GM19099 (cell line): Measurements from ENCODE around the gene TRIOBP.

Experiments
- POLR2A ChIP-seq: IDR thresholded peaks from 3 replicates; pipeline ENCODE4 v1.6.1; 2011; ENCODE audit warnings: low read depth; ENCODE audit not compliant: insufficient read length; ENCODE audit errors: extremely low read depth

The TRIOBP gene

DNA sequence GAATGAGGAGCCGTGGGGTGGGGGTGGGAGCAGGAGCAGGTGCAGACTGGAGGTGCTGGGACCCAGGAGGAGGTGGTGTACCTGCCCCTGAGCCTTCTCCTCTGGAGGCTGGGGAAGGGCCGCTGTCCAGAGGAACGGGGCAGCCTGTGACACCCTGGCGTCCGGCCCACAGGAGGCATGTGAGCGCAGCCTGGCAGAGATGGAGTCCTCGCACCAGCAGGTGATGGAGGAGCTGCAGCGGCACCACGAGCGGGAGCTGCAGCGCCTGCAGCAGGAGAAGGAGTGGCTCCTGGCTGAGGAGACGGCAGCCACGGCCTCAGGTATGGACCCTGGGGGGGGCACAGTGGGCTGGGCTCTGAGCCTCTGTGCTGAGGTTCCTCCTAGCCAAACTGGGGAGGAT is 68.7 kb downstream of the TRIOBP start:
- no peak for TF ChIP-seq POLR2A

DNA sequence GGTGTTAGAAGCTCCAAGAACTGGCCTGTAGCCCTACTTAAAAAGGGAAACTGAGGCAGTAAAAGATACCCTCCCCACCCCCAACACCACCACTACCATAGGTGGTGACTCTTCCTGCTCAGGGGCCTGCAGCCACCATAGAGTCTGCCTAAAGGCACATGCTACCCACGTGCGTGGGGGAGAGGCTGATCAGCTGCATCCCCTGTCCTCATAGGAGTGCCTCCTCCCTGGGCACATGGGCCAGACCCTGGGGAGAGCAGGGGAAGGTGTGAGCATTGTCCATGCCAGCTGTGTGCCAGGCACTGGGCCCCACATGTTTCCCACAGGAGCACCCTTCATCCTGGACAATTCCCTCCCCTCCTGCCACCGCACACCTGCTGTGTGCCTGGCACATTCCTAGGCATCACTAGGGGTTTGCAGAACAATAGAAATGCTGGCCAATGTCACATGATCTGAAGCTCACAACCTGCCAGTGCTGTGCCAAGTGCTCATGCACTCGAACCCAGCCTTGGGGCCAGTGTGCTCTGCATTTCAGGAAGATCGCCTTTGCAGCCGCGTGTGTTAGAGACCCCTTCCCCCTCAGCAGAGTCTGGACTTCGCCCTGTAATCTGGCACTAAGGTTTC is 69.2 kb downstream of the TRIOBP start:
- TF ChIP-seq POLR2A = no peak

DNA sequence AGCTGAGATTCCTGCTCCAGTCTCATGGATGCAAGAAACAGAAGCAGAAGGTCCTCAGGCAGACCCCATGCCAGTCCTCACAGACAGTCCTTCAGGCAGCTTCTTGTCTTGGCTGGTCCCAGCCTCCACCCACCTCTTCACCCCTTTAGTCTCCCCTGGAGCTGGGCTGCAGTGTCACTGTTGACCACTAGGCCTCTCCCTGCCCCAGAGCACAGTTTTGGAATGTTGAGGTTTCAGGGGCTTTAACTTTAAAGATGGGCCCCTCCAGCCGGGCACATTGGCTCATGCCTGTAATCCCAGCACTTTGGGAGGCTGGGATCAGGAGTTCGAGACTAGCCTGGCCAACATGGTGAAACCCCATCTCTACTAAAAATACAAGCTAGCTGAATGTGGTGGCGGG is 71.4 kb downstream of the TRIOBP start:
- no peak for TF ChIP-seq POLR2A

DNA sequence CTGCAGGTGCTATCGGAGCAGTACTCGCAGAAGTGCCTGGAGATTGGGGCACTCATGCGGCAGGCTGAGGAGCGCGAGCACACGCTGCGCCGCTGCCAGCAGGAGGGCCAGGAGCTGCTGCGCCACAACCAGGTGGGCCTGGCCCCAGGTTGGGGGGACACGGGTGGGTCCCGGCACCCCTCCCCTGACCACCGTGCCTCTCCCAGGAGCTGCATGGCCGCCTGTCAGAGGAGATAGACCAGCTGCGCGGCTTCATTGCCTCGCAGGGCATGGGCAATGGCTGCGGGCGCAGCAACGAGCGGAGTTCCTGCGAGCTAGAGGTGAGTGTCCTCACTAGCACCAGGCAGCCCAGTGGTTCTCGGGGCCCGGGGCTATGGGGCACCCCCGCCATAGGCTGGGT is 72.2 kb downstream of the TRIOBP start:
- TF ChIP-seq POLR2A = no peak

DNA sequence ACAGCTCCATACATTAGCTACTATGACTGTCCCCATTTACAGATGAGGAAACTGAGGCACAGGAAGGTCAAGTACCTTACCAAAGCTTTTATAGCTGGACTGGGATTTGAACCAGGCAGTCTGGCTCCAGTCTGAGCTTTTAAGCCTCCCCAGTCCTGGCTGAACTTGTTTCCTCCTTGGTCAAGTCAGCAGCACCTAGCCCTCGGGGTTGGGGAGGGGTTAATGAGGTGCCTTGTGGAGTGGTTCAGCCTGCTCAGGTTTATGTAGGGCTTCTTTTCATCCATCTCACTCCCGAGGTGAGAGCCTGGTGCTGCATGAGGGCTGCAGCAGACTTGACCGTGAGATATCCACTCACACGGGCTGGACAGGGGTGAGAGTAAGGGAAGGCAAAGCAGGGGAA is 74.2 kb downstream of the TRIOBP start:
- no peak for TF ChIP-seq POLR2A

DNA sequence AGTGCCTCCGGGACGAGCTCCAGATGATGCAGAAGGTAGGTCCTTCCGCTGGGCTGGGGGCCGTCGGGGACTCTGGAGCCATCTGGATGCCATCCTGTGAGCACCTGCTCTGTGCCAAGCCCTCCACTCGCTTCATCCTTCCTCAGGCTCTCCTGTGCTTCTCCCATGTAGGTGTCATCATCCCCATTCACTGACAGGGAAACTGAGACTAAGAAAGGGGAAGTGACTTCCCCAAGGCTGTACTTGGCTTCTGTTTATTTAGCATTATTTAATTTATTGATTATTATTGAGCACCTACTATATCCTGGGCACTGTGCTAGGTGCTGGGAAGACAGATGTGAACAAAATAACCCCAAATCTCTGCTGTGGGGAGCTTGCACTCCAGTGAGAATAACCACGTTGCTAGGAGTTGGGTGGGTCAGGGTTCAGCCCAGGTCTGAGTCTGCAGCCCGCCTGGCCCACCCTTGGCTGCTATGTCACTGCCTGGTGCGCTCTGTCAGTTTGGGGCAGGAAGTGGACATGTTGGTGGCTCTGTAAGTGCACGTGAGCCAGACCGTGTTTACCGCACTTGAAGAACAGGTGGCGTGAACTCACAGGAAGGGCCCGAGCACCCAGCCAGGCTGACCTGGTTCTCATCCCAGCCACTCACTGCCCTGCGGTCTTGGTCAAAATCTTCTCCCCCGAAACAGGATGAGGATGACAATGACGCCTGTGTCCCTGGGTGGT is 75.0 kb downstream of the TRIOBP start:
- TF ChIP-seq POLR2A = no peak

DNA sequence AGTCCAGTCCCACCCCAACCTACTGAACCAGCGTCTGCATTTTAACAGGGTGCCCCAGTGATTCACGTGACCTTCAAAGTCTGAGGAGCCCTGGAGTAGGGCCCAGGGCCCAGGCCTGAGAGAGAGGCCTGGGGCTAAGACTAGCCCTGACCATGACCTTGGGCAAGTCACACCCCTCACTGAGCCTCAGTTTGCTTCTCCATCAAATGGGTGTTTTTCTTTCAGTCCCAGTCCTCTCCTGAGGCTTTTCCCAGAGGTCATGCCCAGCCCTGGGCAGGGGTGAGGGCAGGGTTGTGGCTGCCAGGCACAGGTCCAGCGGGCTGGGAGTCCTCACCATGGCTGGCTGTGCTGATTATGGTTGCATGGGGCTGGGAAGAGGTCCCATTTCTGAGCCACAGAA is 77.9 kb downstream of the TRIOBP start:
- no peak for TF ChIP-seq POLR2A

DNA sequence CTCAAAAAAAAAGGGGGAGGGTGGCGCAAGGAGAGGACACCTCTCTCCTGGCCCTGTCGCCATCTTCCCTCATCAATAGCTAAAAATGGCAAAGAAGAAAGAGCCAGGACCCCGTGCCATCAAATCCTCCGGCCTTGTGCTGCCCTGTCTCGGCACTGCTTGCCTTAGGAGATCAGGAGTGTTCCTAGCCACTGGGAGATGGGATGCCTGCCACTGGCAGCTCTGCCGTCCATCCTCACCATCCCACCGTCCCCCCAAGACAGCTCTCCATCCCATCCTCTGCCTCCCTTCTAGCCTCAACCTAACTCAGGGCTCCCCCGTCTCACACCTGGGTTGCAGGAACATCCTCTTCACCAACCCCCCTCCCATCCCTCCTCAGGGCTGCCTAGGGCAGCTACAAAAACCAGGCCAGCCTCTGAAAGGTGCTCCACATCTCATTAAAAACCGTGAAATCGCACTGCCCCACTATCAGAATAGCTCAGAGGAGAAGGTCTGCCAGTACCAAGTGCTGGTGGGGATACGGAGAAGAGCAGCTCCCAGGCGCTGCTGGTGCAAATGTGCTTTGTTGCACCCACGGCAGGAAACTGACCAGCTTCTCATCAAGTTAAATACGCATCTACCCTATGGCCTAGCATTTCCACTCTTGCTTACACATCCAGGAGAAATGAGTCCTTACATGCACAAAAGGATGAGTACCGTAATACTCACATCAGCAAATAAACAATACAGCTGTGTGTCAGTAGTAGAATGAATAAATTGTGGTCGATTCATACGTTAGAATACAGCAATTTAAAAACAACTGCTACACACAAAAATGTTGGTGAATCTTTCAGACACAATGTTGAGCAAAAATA is 79.2 kb downstream of the TRIOBP start:
- TF ChIP-seq POLR2A = no peak

DNA sequence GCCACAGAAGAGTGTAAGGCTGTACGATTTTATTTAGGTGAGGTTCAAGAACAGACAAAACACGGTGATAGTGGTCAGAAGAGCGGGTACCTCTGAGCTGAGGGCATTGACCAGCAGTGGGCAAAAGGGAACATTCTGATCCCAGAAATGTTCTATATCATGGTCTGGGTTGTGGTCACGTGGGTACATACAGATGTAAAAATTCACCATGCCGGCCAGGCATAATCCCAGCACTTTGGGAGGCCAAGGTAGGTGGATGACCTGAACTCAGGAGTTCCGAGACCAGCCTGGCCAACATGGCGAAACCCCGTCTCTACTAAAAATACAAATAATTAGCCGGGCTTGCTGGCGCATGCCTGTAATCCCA is 79.8 kb downstream of the TRIOBP start:
- TF ChIP-seq POLR2A = no peak

DNA sequence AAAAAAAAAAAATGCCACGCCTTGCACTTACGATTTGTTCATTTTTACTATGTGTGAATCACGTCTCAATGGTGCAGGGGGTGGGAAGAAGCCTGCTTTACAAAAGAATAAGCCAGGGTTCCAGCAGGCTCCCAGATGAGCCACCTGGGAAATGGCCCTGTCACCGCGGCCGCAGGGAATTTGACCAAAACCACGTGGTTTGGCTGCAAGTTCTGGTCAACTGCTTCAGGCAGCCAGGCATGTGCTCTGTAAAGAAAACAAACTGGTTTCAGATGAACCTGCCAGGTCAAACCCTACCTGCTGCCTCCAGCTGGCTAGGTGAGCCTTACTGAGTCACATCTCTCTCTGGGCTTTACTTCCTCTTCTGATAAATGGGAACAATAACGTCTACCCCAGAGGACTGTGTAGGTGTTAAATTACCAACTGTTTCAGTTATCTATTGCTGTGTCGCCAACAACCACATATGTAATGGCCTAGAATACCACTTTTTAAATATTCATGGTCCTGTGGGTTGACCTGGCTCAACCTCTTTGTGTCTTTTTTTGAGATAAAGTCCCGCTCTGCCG is 80.4 kb downstream of the TRIOBP start:
- no peak for TF ChIP-seq POLR2A

DNA sequence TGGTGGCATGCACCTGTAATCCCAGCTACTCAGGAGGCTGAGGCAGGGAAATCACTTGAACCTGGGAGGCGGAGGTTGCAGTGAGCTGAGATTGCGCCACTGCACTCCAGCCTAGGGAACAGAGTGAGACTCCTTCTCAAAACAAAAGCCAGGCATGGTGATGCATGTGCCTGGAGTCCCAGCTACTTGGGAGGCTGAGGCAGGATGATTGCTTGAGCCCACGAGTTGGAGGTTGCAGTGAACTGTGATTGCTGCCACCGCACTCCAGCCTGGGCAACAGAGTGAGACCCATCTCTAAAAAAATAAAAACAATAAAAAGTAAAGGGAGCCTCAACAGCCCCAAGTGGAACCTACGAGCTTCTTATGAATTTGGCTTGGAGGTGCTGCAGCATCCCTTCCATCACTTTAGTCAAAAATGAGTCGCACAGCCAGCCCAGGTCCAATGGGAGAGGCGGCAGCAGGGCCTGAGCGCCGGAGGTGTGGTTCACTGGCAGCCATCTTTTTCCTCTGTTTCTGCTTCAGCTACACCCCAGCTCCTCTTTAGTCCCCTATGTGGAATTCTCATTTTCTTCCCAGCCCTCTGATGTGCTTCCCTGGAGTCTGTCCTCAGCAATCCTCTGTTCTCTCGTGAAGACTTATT is 81.6 kb downstream of the TRIOBP start:
- TF ChIP-seq POLR2A = no peak

DNA sequence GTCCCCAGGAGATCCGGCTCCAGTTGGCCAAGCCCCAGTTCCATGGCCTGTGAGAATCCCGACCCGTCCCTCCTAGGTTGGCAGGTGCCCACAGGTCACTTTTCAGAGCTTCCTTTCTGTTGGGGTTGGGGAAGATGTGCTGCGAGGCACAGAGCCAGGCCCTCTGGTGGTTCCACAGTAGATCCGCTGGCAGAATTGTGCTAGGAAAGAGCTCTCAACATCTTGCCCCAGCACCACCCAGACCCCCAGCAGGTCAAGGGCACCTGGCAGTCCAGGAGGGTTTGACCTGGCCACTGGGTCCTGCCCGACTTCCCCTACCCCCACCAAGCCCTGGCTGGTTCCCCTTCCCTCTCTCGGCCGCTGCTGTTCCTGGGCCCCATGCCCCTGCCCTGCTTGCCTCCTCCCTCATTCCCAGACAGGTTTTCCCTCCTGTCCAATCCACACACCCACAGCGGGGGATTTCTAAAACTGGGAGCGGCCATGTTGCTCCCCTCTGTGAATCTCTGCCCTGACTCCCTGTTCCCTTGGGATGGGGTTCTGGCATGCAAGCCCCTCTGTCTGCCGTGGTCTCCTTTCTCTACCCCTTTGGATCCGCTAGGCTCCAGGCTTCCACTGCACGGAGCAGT is 84.7 kb downstream of the TRIOBP start:
- no peak for TF ChIP-seq POLR2A

DNA sequence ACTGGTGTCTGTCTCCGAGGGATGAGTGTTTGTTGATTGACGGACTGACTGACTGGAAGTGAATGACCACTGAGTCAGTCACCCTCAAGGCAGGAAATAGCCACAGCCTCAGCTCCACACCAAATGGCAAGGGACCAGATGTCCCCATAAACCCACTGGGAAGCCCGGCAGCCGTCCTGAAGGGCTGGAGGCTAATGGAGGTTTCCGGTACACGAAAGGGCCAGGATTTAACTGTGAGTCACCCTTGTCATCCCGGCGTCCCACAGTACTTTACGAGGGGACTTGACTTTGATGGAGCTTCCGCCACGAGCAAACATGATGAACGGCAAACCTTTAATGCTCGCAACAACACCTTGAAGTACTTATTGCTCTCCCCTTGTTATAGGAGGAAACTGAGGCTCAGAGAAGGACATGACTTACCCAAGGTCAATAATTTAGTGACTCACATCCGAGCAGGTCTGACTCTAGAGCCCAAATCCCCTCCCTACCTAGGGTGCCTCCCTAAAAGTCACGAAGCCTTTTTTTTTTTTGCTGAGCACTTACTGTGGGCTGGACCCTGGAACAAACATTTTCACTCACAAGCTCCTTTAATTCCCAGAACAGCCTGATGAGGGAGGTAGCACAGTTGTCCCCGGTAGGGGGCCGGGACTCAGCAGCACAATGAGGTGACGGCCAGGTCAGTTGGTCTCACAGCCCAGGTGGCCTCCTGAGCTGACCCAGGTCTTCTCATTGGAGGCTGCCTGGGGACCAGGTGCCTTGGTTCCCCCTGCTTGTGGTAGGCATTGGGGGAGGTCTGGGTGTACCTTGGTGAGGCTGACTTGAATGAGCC is 85.7 kb downstream of the TRIOBP start:
- no peak for TF ChIP-seq POLR2A

DNA sequence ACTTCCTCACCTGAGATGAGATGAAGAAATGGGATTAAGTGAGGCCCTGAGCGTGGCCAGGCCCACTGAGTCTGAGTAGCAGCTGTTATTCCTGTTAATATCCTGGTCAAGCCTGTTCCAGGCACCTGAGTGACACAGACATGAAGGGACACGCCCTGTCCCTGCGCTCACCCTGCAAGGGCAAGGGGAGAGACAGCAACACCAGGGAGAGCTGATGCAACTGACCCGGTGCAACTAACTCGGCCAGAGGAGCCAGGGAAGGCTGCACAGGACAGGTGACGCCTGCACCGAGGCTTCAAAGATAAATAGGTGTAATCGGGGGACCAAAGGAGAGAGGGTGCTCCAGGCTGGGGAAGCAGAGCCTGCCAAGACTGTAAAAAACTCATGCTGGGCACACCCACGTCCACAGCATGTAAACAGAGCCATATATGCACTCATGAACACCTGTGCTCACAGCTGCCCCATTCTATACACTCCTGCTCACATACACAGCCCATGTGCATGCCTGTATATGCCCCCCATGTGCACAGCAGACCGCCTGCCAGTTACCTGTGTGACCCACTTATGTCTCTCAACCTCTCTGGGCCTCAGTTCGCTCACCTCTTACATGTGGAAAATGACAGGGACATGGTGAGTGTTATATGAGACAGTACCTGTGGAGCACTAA is 88.1 kb downstream of the TRIOBP start:
- TF ChIP-seq POLR2A = no peak

DNA sequence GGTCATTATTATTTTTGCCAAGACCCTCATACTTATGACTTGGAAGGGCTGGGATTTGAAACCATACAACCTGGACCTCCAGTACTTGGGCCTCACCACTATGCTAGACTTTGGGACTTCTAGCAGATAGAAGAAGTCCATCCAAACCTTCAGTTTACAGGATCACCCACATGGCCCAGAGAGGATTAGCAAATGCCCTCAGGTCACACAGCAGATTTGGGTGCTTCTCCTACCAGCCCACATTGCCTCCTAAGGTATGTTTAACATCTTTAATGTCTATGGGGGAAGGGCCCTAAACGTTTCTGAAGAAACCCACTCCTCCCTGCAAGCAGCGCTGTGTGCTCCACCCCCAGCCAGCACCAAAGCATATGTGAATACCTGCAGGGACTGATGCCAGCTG is 93.4 kb downstream of the TRIOBP start:
- TF ChIP-seq POLR2A = no peak
